ENCODE measurements around the gene FRMD4A. TPM values are rescaled to one million over a fixed set of nuclear protein-coding genes. Genes with fewer than 3 reads are reported as not detected.

Gene FRMD4A
- total RNA-seq, 4 donors from 2014 or later = 27.5 to 40.4 (median 33.0) TPM

GRCh38 chr10:13740461-13740860 lies 590.3 kb downstream of the FRMD4A start:
- no peak for TF ChIP-seq CTCF (IDR thresholded peaks at IDR 0.05)
- DNase-seq (ENCODE audit: low spot score in 2 of 2) = no peak
- intact Hi-C loops (cut with DNase I; ENCODE audit: low total_unique reads) = no loop called here
- no peak overlapping the region for H3K4me3 ChIP-seq (ENCODE audit: low read depth, poor library complexity, severe bottlenecking)
- 91 to 94% methylated on average over 4 of the region's 4 CpGs for WGBS, 2 donors

GRCh38 chr10:13739183-13739582 lies 591.5 kb downstream of the FRMD4A start:
- WGBS, 2 donors = 63 to 81% methylated on average over 2 of the region's 2 CpGs
- H3K4me3 ChIP-seq (ENCODE audit: low read depth, poor library complexity, severe bottlenecking) = no peak overlapping the region
- DNase-seq (ENCODE audit: low spot score in 2 of 2) = peak in 1 of 2 donors; percentile 43
- intact Hi-C loops (cut with DNase I; ENCODE audit: low total_unique reads) = no loop called here
- TF ChIP-seq CTCF (IDR thresholded peaks at IDR 0.05) (no peak), POLR2A (IDR thresholded peaks at IDR 0.05) (no peak)

GRCh38 chr10:13736506-13736905 lies 594.2 kb downstream of the FRMD4A start:
- TF ChIP-seq POLR2A (IDR thresholded peaks at IDR 0.05) = no peak
- no peak for TF ChIP-seq CTCF (IDR thresholded peaks at IDR 0.05)
- DNase-seq (ENCODE audit: low spot score in 2 of 2) = no peak
- 87 to 88% methylated on average over 3 of the region's 3 CpGs for WGBS, 2 donors
- intact Hi-C loops (cut with DNase I; ENCODE audit: low total_unique reads) = no loop called here
- H3K4me3 ChIP-seq (ENCODE audit: low read depth, poor library complexity, severe bottlenecking) = no peak overlapping the region

DNA sequence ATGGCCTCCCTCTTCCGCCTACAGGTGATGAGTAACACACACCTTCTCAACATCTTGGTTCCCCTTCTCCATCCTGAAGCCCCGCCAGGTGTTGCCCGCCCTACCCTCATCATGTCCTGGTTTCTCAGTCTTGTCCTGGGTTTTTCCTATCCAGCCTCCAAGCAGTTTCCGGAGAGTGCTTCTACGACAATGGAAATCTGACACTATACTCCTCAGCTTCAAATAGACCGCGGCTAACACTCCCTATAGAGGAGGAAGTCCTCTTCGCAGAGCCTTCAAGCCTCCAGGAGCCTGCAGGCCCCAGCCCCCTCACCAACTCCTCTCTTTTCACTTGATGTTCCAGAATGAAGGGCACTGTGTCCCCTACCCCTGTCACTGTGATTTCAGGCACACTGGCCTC lies 596.6 kb downstream of the FRMD4A start:
- TF ChIP-seq POLR2A (IDR thresholded peaks at IDR 0.05) = no peak
- no peak for TF ChIP-seq CTCF (IDR thresholded peaks at IDR 0.05)
- WGBS, 2 donors = 95 to 97% methylated on average over 8 of the region's 8 CpGs
- no peak for DNase-seq (ENCODE audit: low spot score in 2 of 2)
- no peak overlapping the region for H3K4me3 ChIP-seq (ENCODE audit: low read depth, poor library complexity, severe bottlenecking)
- intact Hi-C loops (cut with DNase I; ENCODE audit: low total_unique reads) = no loop called here

GRCh38 chr10:13733071-13733470 lies 597.7 kb downstream of the FRMD4A start:
- no peak for TF ChIP-seq CTCF (IDR thresholded peaks at IDR 0.05)
- no peak for TF ChIP-seq POLR2A (IDR thresholded peaks at IDR 0.05)
- WGBS, 2 donors = 79 to 81% methylated on average over 7 of the region's 7 CpGs
- no peak overlapping the region for H3K4me3 ChIP-seq (ENCODE audit: low read depth, poor library complexity, severe bottlenecking)
- no peak for DNase-seq (ENCODE audit: low spot score in 2 of 2)
- intact Hi-C loops (cut with DNase I; ENCODE audit: low total_unique reads) = no loop called here

DNA sequence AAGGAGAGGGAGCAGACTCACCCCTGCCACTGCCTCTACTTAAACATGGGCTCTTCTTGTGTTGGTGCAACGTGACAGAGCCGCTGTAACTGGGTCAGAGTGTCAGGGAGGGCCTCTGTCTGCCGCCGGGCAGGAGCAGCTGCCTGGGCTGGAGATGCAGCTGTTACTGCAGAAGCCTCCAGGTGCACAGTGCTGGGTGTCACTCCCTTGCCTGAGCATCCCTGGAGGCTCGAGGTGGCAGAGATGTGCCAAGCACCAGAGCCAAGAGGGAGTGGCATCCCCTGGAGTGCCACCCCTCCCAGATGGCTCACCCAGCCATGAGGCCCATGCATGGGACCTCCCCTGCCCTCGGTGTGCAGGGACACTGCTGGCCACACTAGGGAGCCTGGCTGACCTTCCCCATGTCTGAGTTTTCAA lies 598.3 kb downstream of the FRMD4A start:
- 30 to 80% methylated on average over 1 to 6 of the region's 6 CpGs for WGBS, 2 donors
- DNase-seq (ENCODE audit: low spot score in 2 of 2) = peak in 1 of 2 donors; percentile 39
- intact Hi-C loops (cut with DNase I; ENCODE audit: low total_unique reads) = no loop called here
- TF ChIP-seq CTCF (IDR thresholded peaks at IDR 0.05) = no peak
- no peak for TF ChIP-seq POLR2A (IDR thresholded peaks at IDR 0.05)
- H3K4me3 ChIP-seq (ENCODE audit: low read depth, poor library complexity, severe bottlenecking) = no peak overlapping the region
